CD8-positive, alpha-beta memory T cell (primary cell): ENCODE data around the gene PHF13. TPM values are rescaled to one million over a fixed set of nuclear protein-coding genes. Genes with fewer than 3 reads are reported as not detected.
A peak's percentile ranks its signal among the peaks of the same experiment; 100 is the strongest.

Experiments
- CTCF ChIA-PET: fragments of 350-600 bp; sonication (Branson Sonifier 250); formaldehyde crosslinking; loops from one replicate; lab custom pipeline; 2021; ENCODE audit warnings: antibody characterized with exemption; lab: Charles Lee
- POLR2A ChIA-PET: fragments of 350-600 bp; sonication (Branson Sonifier 250); formaldehyde crosslinking; loops from one replicate; lab custom pipeline; 2021; ENCODE audit warnings: antibody characterized with exemption; lab: Charles Lee
- DNase-seq, 5 donors: peaks; one replicate each; pipeline versions ENCODE4 v3.0.0 to v3.0.0-alpha.2; 2020 to 2022; ENCODE audit warnings: mixed read lengths in 1 of 5
- H3K27ac ChIP-seq: one replicate; pipeline ENCODE4 v1.7.0; 2013; ENCODE audit warnings: low read depth, mild to moderate bottlenecking, low read length, moderate library complexity
- H3K27me3 ChIP-seq: 2 replicates; pipeline ENCODE4 v1.7.0; 2013; ENCODE audit warnings: low read length, mild to moderate bottlenecking; ENCODE audit not compliant: insufficient read depth, poor library complexity, severe bottlenecking
- H3K36me3 ChIP-seq: 2 replicates; pipeline ENCODE4 v1.7.0; 2013; ENCODE audit warnings: mild to moderate bottlenecking, low read length, moderate library complexity; ENCODE audit not compliant: insufficient read depth
- H3K4me1 ChIP-seq: 2 replicates; pipeline ENCODE4 v1.7.0; 2013; ENCODE audit warnings: mild to moderate bottlenecking, low read length, moderate library complexity; ENCODE audit not compliant: insufficient read depth
- H3K4me3 ChIP-seq: 2 replicates; pipeline ENCODE4 v1.7.0; 2013; ENCODE audit warnings: mild to moderate bottlenecking, low read length
- H3K9me3 ChIP-seq: 2 replicates; pipeline ENCODE4 v1.7.0; 2013; ENCODE audit warnings: mild to moderate bottlenecking, low read length
- H3K27ac Mint-ChIP-seq, 8 donors: one replicate each; pipeline ENCODE4 v1.8.0; 2020 to 2021; ENCODE audit warnings: mixed read lengths in 8 of 8, mild to moderate bottlenecking in 6 of 8, inconsistent platforms in 3 of 8, moderate library complexity in 3 of 8
- H3K27me3 Mint-ChIP-seq, 2 donors: one replicate each; pipeline ENCODE4 v1.8.0; 2020 to 2021; ENCODE audit warnings: mixed read lengths in 2 of 2, mild to moderate bottlenecking in 1 of 2, moderate library complexity in 1 of 2
- H3K36me3 Mint-ChIP-seq, 3 donors: one replicate each; pipeline ENCODE4 v1.8.0; 2020 to 2021; ENCODE audit warnings: mixed read lengths in 3 of 3, inconsistent platforms in 1 of 3, mild to moderate bottlenecking in 1 of 3
- H3K4me1 Mint-ChIP-seq, 3 donors: one replicate each; pipeline ENCODE4 v1.8.0; 2020 to 2021; ENCODE audit warnings: mixed read lengths in 3 of 3, inconsistent platforms in 1 of 3, mild to moderate bottlenecking in 1 of 3
- H3K4me3 Mint-ChIP-seq, 7 donors: one replicate each; pipeline ENCODE4 v1.8.0; 2020 to 2021; ENCODE audit warnings: mixed read lengths in 7 of 7, mild to moderate bottlenecking in 6 of 7, moderate library complexity in 4 of 7, inconsistent platforms in 2 of 7
- H3K9me3 Mint-ChIP-seq, 5 donors: one replicate each; pipeline ENCODE4 v1.8.0; 2020 to 2022; ENCODE audit warnings: mixed read lengths in 5 of 5, mild to moderate bottlenecking in 3 of 5, moderate library complexity in 2 of 5, inconsistent platforms in 1 of 5
- polyA plus RNA-seq: library from polyadenylated mRNA; unstranded; fragments of 300-500 nt; fragmentation: Illumina TruSeq; gene quantifications from one replicate; pipeline ENCODE4 v1.2.3, GENCODE V29; 2021
- total RNA-seq, 2 experiments: library from RNA; stranded (reverse); gene quantifications; one replicate each; pipeline ENCODE4 v1.2.3, GENCODE V29; 2021

The PHF13 gene
- total and polyA plus RNA-seq, 3 experiments from 2014 or later: 4.9 to 14.0 (median 12.5) TPM

DNA sequence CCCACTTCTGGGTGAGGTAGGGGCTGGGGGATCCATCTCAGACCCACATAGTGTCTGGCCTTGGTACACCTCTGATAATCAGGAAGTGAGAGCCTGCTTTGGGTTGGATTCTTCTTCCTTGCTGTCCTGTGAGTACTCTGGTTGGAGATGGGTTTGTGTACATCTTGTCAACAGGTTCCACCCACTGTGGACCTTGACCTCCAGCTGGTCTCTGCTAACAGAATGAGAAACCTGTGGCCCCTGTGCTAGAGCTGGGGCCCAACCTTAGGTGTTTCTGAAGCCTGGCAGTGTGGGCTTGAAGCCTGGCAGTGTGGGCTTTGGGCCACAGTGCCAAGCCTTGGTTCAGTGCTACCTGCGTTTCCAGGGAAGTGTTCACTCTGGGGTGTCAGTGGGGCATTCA is 31.2 kb upstream of the PHF13 start:
- no peak for DNase-seq
- H3K36me3 ChIP-seq: no peaks in the 10 kb centered on the region
- Mint-ChIP-seq H3K36me3 (peaks cover 0 to 22% (median 0%) of the 10 kb centered on the region in 3 donors), H3K27me3 (no peaks in the 10 kb centered on the region), H3K9me3 (no peaks in the 10 kb centered on the region), H3K4me1 (peaks cover 37 to 61% (median 43%) of the 10 kb centered on the region in 3 donors), H3K27ac (peak overlapping the region; percentile 71 to 98 (median 81)), H3K4me3 (peak overlapping the region; percentile 38 to 99 (median 95))
- H3K27ac ChIP-seq: no peak overlapping the region
- peaks cover 30% of the 10 kb centered on the region for H3K4me1 ChIP-seq
- H3K27me3 ChIP-seq: no peaks in the 10 kb centered on the region
- ChIA-PET CTCF (interaction anchor here (1.3 to 5.2 kb wide), 3 partner anchors 18 to 92 kb away, joined by 3 to 28 read pairs (median 13); partner anchors contain the start of genes NOL9 and TAS1R1), POLR2A (interaction anchor here (0.9 to 4.0 kb wide), 2 partner anchors 19 to 44 kb away, joined by 3 to 64 read pairs; partner anchors contain the start of gene KLHL21)
- H3K4me3 ChIP-seq: no peak overlapping the region
- no peaks in the 10 kb centered on the region for H3K9me3 ChIP-seq

GRCh38 chr1:6584126-6585080 is 29.1 kb upstream of the PHF13 start:
- peaks cover 36 to 61% (median 39%) of the 10 kb centered on the region in 3 donors for H3K4me1 Mint-ChIP-seq
- Histone ChIP-seq H3K9me3 (no peaks in the 10 kb centered on the region), H3K36me3 (no peaks in the 10 kb centered on the region), H3K27ac (no peak overlapping the region), H3K4me3 (no peak overlapping the region), H3K27me3 (no peaks in the 10 kb centered on the region), H3K4me1 (peaks cover 26% of the 10 kb centered on the region)
- POLR2A ChIA-PET: interaction anchor here (1.0 kb wide), 1 partner anchor 13 kb away, joined by 3 read pairs; no protein-coding TSS in a partner anchor
- CTCF ChIA-PET: no interaction called here
- H3K4me3 Mint-ChIP-seq: peak overlapping the region in 1 of 7 donors; percentile 69
- H3K27me3 Mint-ChIP-seq: no peaks in the 10 kb centered on the region
- no peaks in the 10 kb centered on the region for H3K9me3 Mint-ChIP-seq
- DNase-seq: no peak
- H3K27ac Mint-ChIP-seq: peak overlapping the region in 6 of 8 donors; percentile 31 to 96 (median 66)
- peaks cover 0 to 41% (median 0%) of the 10 kb centered on the region in 3 donors for H3K36me3 Mint-ChIP-seq

- no peaks in the 10 kb centered on the region for H3K9me3 ChIP-seq
- H3K27me3 ChIP-seq: no peaks in the 10 kb centered on the region
- ChIA-PET CTCF (no interaction called here), POLR2A (interaction anchor here (1.0 kb wide), 1 partner anchor 12 kb away, joined by 3 read pairs; no protein-coding TSS in a partner anchor)
- H3K9me3 Mint-ChIP-seq: no peaks in the 10 kb centered on the region
- H3K4me3 Mint-ChIP-seq: peak overlapping the region in 1 of 7 donors; percentile 69
- H3K27ac ChIP-seq: peak overlapping the region; percentile 16
- peak overlapping the region in 6 of 8 donors; percentile 4 to 94 (median 56) for H3K27ac Mint-ChIP-seq
- peaks cover 24% of the 10 kb centered on the region for H3K4me1 ChIP-seq
- H3K4me3 ChIP-seq: no peak overlapping the region
- H3K36me3 Mint-ChIP-seq: peaks cover 0 to 44% (median 0%) of the 10 kb centered on the region in 3 donors
- peaks cover 31 to 61% (median 33%) of the 10 kb centered on the region in 3 donors for H3K4me1 Mint-ChIP-seq
- H3K36me3 ChIP-seq: no peaks in the 10 kb centered on the region
- no peak for DNase-seq
- H3K27me3 Mint-ChIP-seq: no peaks in the 10 kb centered on the region
Measured at GRCh38 chr1:6585081-6585722, 28.3 kb upstream of the PHF13 start.

DNA sequence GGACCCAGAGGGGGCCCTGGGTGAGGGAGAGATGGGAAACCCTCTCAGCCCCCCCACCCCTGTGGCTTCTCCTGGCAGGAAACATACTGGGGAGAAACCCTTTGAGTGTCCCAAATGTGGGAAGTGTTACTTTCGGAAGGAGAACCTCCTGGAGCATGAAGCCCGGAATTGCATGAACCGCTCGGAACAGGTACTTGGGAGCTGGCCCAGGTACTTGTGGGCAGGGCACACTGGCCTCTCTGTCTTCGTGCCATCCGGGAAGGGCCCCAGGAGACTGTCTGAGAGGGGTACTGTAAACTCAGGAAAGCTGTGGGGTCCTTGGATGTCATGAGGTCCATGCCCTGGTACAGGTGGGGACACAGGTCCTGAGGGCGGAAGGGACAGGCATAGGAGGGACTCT is 27.7 kb upstream of the PHF13 start:
- Mint-ChIP-seq H3K4me3 (no peak overlapping the region), H3K9me3 (no peaks in the 10 kb centered on the region), H3K27ac (no peak overlapping the region), H3K36me3 (peaks cover 0 to 49% (median 0%) of the 10 kb centered on the region in 3 donors), H3K4me1 (peaks cover 28 to 61% (median 28%) of the 10 kb centered on the region in 3 donors), H3K27me3 (no peaks in the 10 kb centered on the region)
- Histone ChIP-seq H3K36me3 (no peaks in the 10 kb centered on the region), H3K4me3 (no peak overlapping the region), H3K4me1 (peaks cover 18% of the 10 kb centered on the region), H3K27ac (no peak overlapping the region), H3K9me3 (no peaks in the 10 kb centered on the region), H3K27me3 (no peaks in the 10 kb centered on the region)
- ChIA-PET CTCF (no interaction called here), POLR2A (no interaction called here)
- no peak for DNase-seq

GRCh38 chr1:6586404-6586816 is 27.1 kb upstream of the PHF13 start:
- ChIA-PET POLR2A (no interaction called here), CTCF (no interaction called here)
- no peak overlapping the region for H3K4me3 ChIP-seq
- Mint-ChIP-seq H3K27me3 (no peaks in the 10 kb centered on the region), H3K4me1 (peaks cover 22 to 61% (median 26%) of the 10 kb centered on the region in 3 donors), H3K4me3 (no peak overlapping the region), H3K9me3 (no peaks in the 10 kb centered on the region), H3K36me3 (peaks cover 0 to 53% (median 0%) of the 10 kb centered on the region in 3 donors), H3K27ac (peak overlapping the region in 1 of 8 donors; percentile 65)
- DNase-seq: no peak
- H3K27me3 ChIP-seq: no peaks in the 10 kb centered on the region
- no peak overlapping the region for H3K27ac ChIP-seq
- no peaks in the 10 kb centered on the region for H3K9me3 ChIP-seq
- H3K36me3 ChIP-seq: no peaks in the 10 kb centered on the region
- H3K4me1 ChIP-seq: peaks cover 17% of the 10 kb centered on the region

- POLR2A ChIA-PET: interaction anchor here (0.8 kb wide), 1 partner anchor 16 kb away, joined by 3 read pairs; no protein-coding TSS in a partner anchor
Measured at GRCh38 chr1:6587261-6588005, 26.1 kb upstream of the PHF13 start.

More at GRCh38 chr1:6587261-6588005, 26.1 kb upstream of the PHF13 start:
- Mint-ChIP-seq H3K36me3 (peaks cover 0 to 55% (median 0%) of the 10 kb centered on the region in 3 donors), H3K4me1 (peaks cover 16 to 61% (median 18%) of the 10 kb centered on the region in 3 donors), H3K27ac (peak overlapping the region in 4 of 8 donors; percentile 45 to 79 (median 56)), H3K27me3 (no peaks in the 10 kb centered on the region), H3K4me3 (peak overlapping the region in 1 of 7 donors; percentile 24), H3K9me3 (no peaks in the 10 kb centered on the region)
- Histone ChIP-seq H3K9me3 (no peaks in the 10 kb centered on the region), H3K27me3 (no peaks in the 10 kb centered on the region), H3K4me1 (peaks cover 17% of the 10 kb centered on the region), H3K27ac (no peak overlapping the region), H3K36me3 (no peaks in the 10 kb centered on the region), H3K4me3 (no peak overlapping the region)
- no peak for DNase-seq
- CTCF ChIA-PET: interaction anchor here (1.7 kb wide), 1 partner anchor 11 kb away, joined by 4 read pairs; no protein-coding TSS in a partner anchor
